Esophagus muscularis mucosa (tissue), 3 donors: ENCODE results near the gene RGS3.

Experiments
- POLR2A ChIP-seq: fragments of 450-650 bp; IDR thresholded peaks from one replicate; pipeline ENCODE4 v1.6.1; 2017; ENCODE audit warnings: antibody characterized with exemption, moderate library complexity, mild to moderate bottlenecking, low read depth
- TF ChIP-seq, protein P1 (sequence below), 3 experiments: fragments of 200-600 bp in 2 of 3; fragments of 450-650 bp in 1 of 3; sonication (generic) in 2 of 3; IDR thresholded peaks; one replicate each; pipeline ENCODE4 v1.5.1; 2017 to 2019; ENCODE audit warnings: antibody characterized with exemption in 3 of 3, mild to moderate bottlenecking in 2 of 3, moderate library complexity in 1 of 3

DNA sequence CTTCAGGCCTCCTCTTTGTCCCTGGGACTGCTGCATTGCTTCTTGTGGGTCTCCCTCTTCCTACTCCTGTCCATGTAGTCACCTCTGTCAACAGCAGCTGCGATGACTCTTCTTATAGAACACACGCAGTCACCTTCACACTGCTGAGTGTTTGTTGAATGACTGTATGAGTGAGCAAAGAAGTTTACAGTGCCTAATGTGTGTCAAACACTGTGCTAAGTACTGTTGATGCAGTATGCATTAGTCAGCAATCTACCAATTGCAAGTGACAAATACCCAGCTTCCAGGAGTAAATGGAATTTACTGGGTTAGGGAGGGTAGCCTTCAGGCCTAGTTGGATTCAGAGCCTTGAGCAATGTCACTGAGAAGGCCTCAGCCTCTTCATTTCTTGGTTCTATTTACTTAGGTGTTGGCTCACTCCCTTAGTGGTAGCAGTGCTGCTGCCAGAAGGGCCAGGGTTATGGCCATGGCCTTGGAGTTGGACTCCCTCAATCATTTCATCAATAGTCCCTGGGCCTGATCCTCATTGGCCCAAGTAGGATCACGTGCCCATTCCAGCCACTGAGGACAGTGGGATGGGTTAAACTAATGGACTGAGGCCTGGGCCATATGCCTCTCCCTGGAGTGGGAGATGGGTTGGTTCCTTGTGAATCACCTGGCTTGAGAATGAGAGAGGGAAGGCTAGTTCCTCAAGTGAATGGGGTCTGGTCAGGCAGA, 93.5 kb downstream of the RGS3 start:
- TF ChIP-seq, protein P1, sequence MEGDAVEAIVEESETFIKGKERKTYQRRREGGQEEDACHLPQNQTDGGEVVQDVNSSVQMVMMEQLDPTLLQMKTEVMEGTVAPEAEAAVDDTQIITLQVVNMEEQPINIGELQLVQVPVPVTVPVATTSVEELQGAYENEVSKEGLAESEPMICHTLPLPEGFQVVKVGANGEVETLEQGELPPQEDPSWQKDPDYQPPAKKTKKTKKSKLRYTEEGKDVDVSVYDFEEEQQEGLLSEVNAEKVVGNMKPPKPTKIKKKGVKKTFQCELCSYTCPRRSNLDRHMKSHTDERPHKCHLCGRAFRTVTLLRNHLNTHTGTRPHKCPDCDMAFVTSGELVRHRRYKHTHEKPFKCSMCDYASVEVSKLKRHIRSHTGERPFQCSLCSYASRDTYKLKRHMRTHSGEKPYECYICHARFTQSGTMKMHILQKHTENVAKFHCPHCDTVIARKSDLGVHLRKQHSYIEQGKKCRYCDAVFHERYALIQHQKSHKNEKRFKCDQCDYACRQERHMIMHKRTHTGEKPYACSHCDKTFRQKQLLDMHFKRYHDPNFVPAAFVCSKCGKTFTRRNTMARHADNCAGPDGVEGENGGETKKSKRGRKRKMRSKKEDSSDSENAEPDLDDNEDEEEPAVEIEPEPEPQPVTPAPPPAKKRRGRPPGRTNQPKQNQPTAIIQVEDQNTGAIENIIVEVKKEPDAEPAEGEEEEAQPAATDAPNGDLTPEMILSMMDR (IDR thresholded peaks at IDR 0.05): no peak
- TF ChIP-seq POLR2A: no peak
